ENCODE data around the gene CTNNA1. TPM values are rescaled to one million over a fixed set of nuclear protein-coding genes. Genes with fewer than 3 reads are reported as not detected.
"Not testable (repeated sequence)": the region's sequence is repeated elsewhere in the genome, so short reads cannot be mapped to it uniquely, and the experiment has no call there.

Gene CTNNA1
- total and polyA plus RNA-seq, 12 donors, result 111 to 521 (median 347) TPM

DNA sequence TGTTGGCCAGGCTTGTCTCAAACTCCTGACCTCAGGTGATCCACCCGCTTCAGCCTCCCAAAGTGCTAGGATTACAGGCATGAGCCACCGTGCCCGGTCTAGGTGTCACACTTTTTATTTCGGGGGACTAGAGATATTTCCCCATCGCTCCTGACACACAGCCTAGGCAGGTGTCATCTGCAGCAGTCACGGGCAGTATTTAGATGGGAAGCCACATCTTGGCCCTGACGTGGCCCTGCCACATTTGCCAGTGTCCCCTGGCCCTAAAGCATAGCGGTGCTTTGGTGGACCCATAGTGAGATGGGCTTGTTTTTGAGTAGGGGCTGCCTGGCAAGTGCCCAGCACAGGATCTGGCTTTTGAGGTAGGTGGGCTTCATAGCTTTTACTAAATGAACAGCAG is 167.0 kb downstream of the CTNNA1 start:
- WGBS, 4 donors, result 84 to 99% (median 96%) methylated on average over 8 of the region's 8 CpGs

DNA sequence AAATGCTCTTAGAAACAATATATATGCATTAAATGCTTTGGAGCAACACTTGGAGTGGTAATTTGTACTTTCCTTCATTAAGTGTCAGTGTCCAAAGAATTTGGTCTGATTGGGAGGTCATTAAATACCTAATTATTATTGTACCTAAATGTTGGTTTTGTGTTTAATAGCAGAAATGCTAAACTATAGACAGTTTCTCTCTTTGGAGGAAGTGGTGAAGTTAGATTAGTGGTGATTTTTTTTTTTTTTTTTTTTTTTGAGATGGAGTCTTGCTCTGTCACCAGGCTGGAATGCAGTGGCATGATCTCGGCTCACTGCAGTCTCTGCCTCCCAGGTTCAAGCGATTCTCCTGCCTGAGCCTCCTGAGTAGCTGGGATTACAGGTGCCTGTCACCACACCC is 168.1 kb downstream of the CTNNA1 start:
- 79 to 87% (median 82%) methylated on average over 2 of the region's 2 CpGs for WGBS, 4 donors

More for the DNA sequence above, 167.0 kb downstream of the CTNNA1 start:
- H3K9me3 ChIP-seq (replicated peaks in 1 of 3), result no peaks in the 10 kb centered on the region
- no peak for TF ChIP-seq POLR2A (IDR thresholded peaks at IDR 0.05)
- TF ChIP-seq, protein P1, sequence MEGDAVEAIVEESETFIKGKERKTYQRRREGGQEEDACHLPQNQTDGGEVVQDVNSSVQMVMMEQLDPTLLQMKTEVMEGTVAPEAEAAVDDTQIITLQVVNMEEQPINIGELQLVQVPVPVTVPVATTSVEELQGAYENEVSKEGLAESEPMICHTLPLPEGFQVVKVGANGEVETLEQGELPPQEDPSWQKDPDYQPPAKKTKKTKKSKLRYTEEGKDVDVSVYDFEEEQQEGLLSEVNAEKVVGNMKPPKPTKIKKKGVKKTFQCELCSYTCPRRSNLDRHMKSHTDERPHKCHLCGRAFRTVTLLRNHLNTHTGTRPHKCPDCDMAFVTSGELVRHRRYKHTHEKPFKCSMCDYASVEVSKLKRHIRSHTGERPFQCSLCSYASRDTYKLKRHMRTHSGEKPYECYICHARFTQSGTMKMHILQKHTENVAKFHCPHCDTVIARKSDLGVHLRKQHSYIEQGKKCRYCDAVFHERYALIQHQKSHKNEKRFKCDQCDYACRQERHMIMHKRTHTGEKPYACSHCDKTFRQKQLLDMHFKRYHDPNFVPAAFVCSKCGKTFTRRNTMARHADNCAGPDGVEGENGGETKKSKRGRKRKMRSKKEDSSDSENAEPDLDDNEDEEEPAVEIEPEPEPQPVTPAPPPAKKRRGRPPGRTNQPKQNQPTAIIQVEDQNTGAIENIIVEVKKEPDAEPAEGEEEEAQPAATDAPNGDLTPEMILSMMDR (IDR thresholded peaks at IDR 0.05), result no peak
- DNase-seq, result peak in 1 of 7 donors; percentile 12
- no peak overlapping the region for H3K4me3 ChIP-seq
- no peaks in the 10 kb centered on the region for H3K27me3 ChIP-seq
- no peak overlapping the region for H3K27ac ChIP-seq
- peaks cover 0 to 11% of the 10 kb centered on the region in 2 donors for H3K36me3 ChIP-seq (replicated peaks in 1 of 2)
- intact Hi-C loops (cut with DNase I), result loop anchor here in 1 of 2 donors (10.0 kb wide), 1 partner anchor 275 kb away; no protein-coding TSS in a partner anchor
- peaks cover 0 to 16% of the 10 kb centered on the region in 2 donors for H3K4me1 ChIP-seq (replicated peaks in 1 of 2)

DNA sequence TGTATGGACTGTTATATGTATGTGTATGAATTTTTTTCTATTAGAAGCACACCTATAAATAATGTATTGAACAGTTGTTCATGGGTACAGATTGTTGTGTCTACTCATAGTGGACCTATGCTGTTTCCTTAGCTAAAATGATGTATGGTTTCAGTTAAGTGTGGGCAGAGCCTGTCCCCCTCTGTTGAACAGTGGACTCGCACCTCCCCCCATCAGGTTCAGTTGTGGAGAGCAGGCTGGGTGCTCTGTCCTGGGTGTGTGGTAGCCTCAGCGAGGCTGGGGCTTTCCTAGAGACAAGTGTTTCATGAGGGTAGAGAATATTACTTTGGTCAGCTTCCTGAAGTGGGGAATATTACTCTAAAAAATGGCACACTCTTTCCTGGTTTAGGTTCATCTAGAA is 169.3 kb downstream of the CTNNA1 start:
- peaks cover 0 to 31% of the 10 kb centered on the region in 2 donors for H3K36me3 ChIP-seq (replicated peaks in 1 of 2)
- no peak overlapping the region for H3K4me3 ChIP-seq
- no peak overlapping the region for H3K27ac ChIP-seq
- TF ChIP-seq POLR2A (IDR thresholded peaks at IDR 0.05), result no peak
- TF ChIP-seq, protein P1 (IDR thresholded peaks at IDR 0.05), result no peak
- peaks cover under 1 to 17% of the 10 kb centered on the region in 2 donors for H3K4me1 ChIP-seq (replicated peaks in 1 of 2)
- no peak for DNase-seq
- 91 to 100% (median 99%) methylated on average over 2 of the region's 2 CpGs for WGBS, 4 donors
- H3K27me3 ChIP-seq, result no peaks in the 10 kb centered on the region
- intact Hi-C loops (cut with DNase I), result loop anchor here in 1 of 2 donors (10.0 kb wide), 1 partner anchor 278 kb away; no protein-coding TSS in a partner anchor
- no peaks in the 10 kb centered on the region for H3K9me3 ChIP-seq (replicated peaks in 1 of 3)

More for the DNA sequence above, 168.1 kb downstream of the CTNNA1 start:
- DNase-seq, result peak in 1 of 7 donors; percentile 13
- Histone ChIP-seq H3K36me3 (replicated peaks in 1 of 2) (peaks cover 0 to 23% of the 10 kb centered on the region in 2 donors), H3K4me1 (replicated peaks in 1 of 2) (peaks cover 0 to 16% of the 10 kb centered on the region in 2 donors)
- intact Hi-C loops (cut with DNase I), result loop anchor here in 1 of 2 donors (10.0 kb wide), 1 partner anchor 277 kb away; no protein-coding TSS in a partner anchor
- not testable (repeated sequence) for H3K4me3 ChIP-seq; H3K9me3 ChIP-seq (replicated peaks in 1 of 3); H3K27me3 ChIP-seq; H3K27ac ChIP-seq

DNA sequence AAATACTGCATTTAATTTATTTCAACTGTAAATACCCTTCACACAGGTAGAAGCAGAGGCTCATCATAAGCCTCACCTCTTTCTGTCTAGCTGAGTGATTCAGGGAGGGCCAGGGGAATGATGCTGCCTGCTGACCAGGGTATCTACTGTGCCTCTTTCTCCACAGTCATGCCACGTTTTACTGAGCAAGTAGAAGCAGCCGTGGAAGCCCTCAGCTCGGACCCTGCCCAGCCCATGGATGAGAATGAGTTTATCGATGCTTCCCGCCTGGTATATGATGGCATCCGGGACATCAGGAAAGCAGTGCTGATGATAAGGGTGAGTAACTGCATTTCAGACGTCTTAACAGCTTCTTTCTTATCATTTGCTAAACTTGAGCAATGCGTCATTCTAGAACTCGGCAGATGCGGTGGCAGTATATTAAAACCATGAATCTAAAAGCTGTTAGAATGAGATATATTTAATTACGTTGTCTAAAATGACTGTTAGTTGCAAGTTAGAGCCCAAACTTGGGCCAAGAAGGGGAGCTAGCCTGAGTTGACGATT is 171.9 kb downstream of the CTNNA1 start:
- Histone ChIP-seq H3K4me3 (no peak overlapping the region), H3K27me3 (no peaks in the 10 kb centered on the region), H3K27ac (no peak overlapping the region), H3K4me1 (replicated peaks in 1 of 2) (peaks cover 11 to 14% of the 10 kb centered on the region in 2 donors), H3K36me3 (replicated peaks in 1 of 2) (peaks cover 0 to 44% of the 10 kb centered on the region in 2 donors), H3K9me3 (replicated peaks in 1 of 3) (no peaks in the 10 kb centered on the region)
- no peak for TF ChIP-seq POLR2A (IDR thresholded peaks at IDR 0.05)
- TF ChIP-seq, protein P1 (IDR thresholded peaks at IDR 0.05), result no peak
- intact Hi-C loops (cut with DNase I), result loop anchor here in 1 of 2 donors (10.0 kb wide), 1 partner anchor 280 kb away; no protein-coding TSS in a partner anchor
- no peak for DNase-seq
- 87 to 93% (median 91%) methylated on average over 12 of the region's 12 CpGs for WGBS, 4 donors

Measured in adrenal gland (tissue), 12 donors.